Endodermal cell (in vitro differentiated cells): Measurements from ENCODE around the gene PDF. TPM values are rescaled to one million over a fixed set of nuclear protein-coding genes. Genes with fewer than 3 reads are reported as not detected.

ENCODE experiments used
- DNase-seq: peaks from one replicate; pipeline ENCODE4 v3.0.0-alpha.2; 2017
- H3K27ac ChIP-seq: 2 replicates; pipeline ENCODE4 v1.5.1; 2013; ENCODE audit warnings: mild to moderate bottlenecking, low read depth, low read length, moderate library complexity
- H3K27me3 ChIP-seq: 2 replicates; pipeline ENCODE4 v1.6.1; 2013; ENCODE audit warnings: mild to moderate bottlenecking, low read length, moderate library complexity; ENCODE audit not compliant: insufficient read depth, control insufficient read depth, poor library complexity, severe bottlenecking
- H3K36me3 ChIP-seq: 2 replicates; pipeline ENCODE4 v1.7.0; 2013; ENCODE audit warnings: mild to moderate bottlenecking, low read length, moderate library complexity; ENCODE audit not compliant: control insufficient read depth, insufficient read depth
- H3K4me1 ChIP-seq: one replicate; pipeline ENCODE4 v1.7.0; 2013; ENCODE audit warnings: low read length; ENCODE audit not compliant: control insufficient read depth, insufficient read depth
- H3K4me3 ChIP-seq: 2 replicates; pipeline ENCODE4 v1.5.1; 2013; ENCODE audit warnings: mild to moderate bottlenecking, low read length, moderate library complexity
- H3K9ac ChIP-seq: 2 replicates; pipeline ENCODE4 v1.6.1; 2013; ENCODE audit warnings: mild to moderate bottlenecking, low read length, moderate library complexity; ENCODE audit not compliant: poor library complexity, severe bottlenecking; ENCODE audit errors: extremely low read depth
- H3K9me3 ChIP-seq: 2 replicates; pipeline ENCODE4 v1.6.1; 2013; ENCODE audit warnings: mild to moderate bottlenecking, low read length, moderate library complexity; ENCODE audit not compliant: control insufficient read depth
- H3K27ac Mint-ChIP-seq: 2 replicates; pipeline ENCODE4 v1.8.0; 2020; ENCODE audit warnings: mixed read lengths
- H3K27me3 Mint-ChIP-seq: 2 replicates; pipeline ENCODE4 v1.8.0; 2021; ENCODE audit warnings: mild to moderate bottlenecking, mixed read lengths; ENCODE audit not compliant: insufficient read depth
- H3K36me3 Mint-ChIP-seq: 2 replicates; pipeline ENCODE4 v1.8.0; 2020; ENCODE audit warnings: low read depth, mixed read lengths
- H3K4me1 Mint-ChIP-seq: 2 replicates; pipeline ENCODE4 v1.8.0; 2020; ENCODE audit warnings: mixed read lengths
- H3K4me3 Mint-ChIP-seq: 2 replicates; pipeline ENCODE4 v1.8.0; 2020; ENCODE audit warnings: mild to moderate bottlenecking, moderate library complexity, mixed read lengths
- H3K9me3 Mint-ChIP-seq: 2 replicates; pipeline ENCODE4 v1.8.0; 2020; ENCODE audit warnings: mild to moderate bottlenecking, mixed read lengths
- WGBS, 2 experiments: methylation state at CpG; one replicate each; pipeline versions ENCODE4 v1.1.5 to v1.1.7; 2013; ENCODE audit warnings: missing lambda C conversion rate in 2 of 2, mixed read lengths in 1 of 2; ENCODE audit not compliant: insufficient coverage in 1 of 2, insufficient read length in 1 of 2; 5-methylcytosine and 5-hydroxymethylcytosine counted together
- total RNA-seq, 2 donors: library from RNA; stranded (reverse); fragmentation: NEBNext Ultra II Directional in 1 of 2; extraction: Animal tissue kit (Norgen Biotek cat#: 25700) in 1 of 2; gene quantifications; 2 replicates in 1 of 2; 3 replicates in 1 of 2; pipeline ENCODE4 v1.2.1, GENCODE V29; 2021
- TF ChIP-seq, protein P1 (sequence below): fragments of 200-600 bp; sonication (generic); conservative IDR thresholded peaks from 2 replicates; pipeline ENCODE4 v1.5.0; 2021; ENCODE audit warnings: antibody characterized with exemption, mild to moderate bottlenecking

PDF gene
- total RNA-seq, 2 donors from 2014 or later = 12.2 to 19.8 TPM

GRCh38 chr16:69311533-69312387 is 18.6 kb downstream of the PDF start:
- H3K4me3 ChIP-seq = peak overlapping the region; percentile 87
- H3K9me3 ChIP-seq = no peaks in the 10 kb centered on the region
- peaks cover 5% of the 10 kb centered on the region for H3K4me1 Mint-ChIP-seq
- DNase-seq = peak; percentile 89
- H3K27ac Mint-ChIP-seq = peak overlapping the region; percentile 90
- H3K27ac ChIP-seq = peak overlapping the region; percentile 16
- no peaks in the 10 kb centered on the region for H3K9me3 Mint-ChIP-seq
- H3K9ac ChIP-seq = peak overlapping the region; percentile 48
- no peaks in the 10 kb centered on the region for H3K4me1 ChIP-seq
- H3K36me3 ChIP-seq = peaks cover 26% of the 10 kb centered on the region
- H3K27me3 Mint-ChIP-seq = no peaks in the 10 kb centered on the region
- TF ChIP-seq, protein P1, sequence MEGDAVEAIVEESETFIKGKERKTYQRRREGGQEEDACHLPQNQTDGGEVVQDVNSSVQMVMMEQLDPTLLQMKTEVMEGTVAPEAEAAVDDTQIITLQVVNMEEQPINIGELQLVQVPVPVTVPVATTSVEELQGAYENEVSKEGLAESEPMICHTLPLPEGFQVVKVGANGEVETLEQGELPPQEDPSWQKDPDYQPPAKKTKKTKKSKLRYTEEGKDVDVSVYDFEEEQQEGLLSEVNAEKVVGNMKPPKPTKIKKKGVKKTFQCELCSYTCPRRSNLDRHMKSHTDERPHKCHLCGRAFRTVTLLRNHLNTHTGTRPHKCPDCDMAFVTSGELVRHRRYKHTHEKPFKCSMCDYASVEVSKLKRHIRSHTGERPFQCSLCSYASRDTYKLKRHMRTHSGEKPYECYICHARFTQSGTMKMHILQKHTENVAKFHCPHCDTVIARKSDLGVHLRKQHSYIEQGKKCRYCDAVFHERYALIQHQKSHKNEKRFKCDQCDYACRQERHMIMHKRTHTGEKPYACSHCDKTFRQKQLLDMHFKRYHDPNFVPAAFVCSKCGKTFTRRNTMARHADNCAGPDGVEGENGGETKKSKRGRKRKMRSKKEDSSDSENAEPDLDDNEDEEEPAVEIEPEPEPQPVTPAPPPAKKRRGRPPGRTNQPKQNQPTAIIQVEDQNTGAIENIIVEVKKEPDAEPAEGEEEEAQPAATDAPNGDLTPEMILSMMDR = no peak
- no peaks in the 10 kb centered on the region for H3K27me3 ChIP-seq
- H3K4me3 Mint-ChIP-seq = peak overlapping the region; percentile 95
- 3 to 5% methylated on average over 33 to 59 of the region's 59 CpGs for WGBS, 2 experiments
- H3K36me3 Mint-ChIP-seq = peaks cover 17% of the 10 kb centered on the region

GRCh38 chr16:69310653-69311532 is 19.5 kb downstream of the PDF start, which contains the start of gene VPS4A:
Gene VPS4A (plus strand): TSS chr16:69311350. CDS start chr16:69311512, 162 bp downstream.
- peaks cover 17% of the 10 kb centered on the region for H3K36me3 ChIP-seq
- Mint-ChIP-seq H3K27ac (peak within 1 kb of the TSS; percentile 96), H3K4me1 (peaks cover 5% of the 10 kb centered on the region), H3K36me3 (peaks cover 10% of the 10 kb centered on the region), H3K4me3 (peak within 1 kb of the TSS; percentile 95), H3K27me3 (no peaks in the 10 kb centered on the region), H3K9me3 (no peaks in the 10 kb centered on the region)
- no peaks in the 10 kb centered on the region for H3K9me3 ChIP-seq
- H3K4me3 ChIP-seq = peak within 1 kb of the TSS; percentile 87
- H3K4me1 ChIP-seq = no peaks in the 10 kb centered on the region
- H3K27me3 ChIP-seq = no peaks in the 10 kb centered on the region
- peak; percentile 99 for DNase-seq
- H3K27ac ChIP-seq = peak within 1 kb of the TSS; percentile 16
- peak within 1 kb of the TSS; percentile 48 for H3K9ac ChIP-seq
- WGBS, 2 experiments = 12 to 18% methylated on average over 33 to 64 of the region's 70 CpGs
- TF ChIP-seq, protein P1 = peak; percentile 89

- TF ChIP-seq, protein P1 = peak; percentile 17
- H3K4me1 ChIP-seq = no peaks in the 10 kb centered on the region
- no peak overlapping the region for H3K4me3 ChIP-seq
- no peak for DNase-seq
- H3K27me3 ChIP-seq = no peaks in the 10 kb centered on the region
- H3K27ac ChIP-seq = no peak overlapping the region
- Mint-ChIP-seq H3K9me3 (no peaks in the 10 kb centered on the region), H3K4me3 (no peak overlapping the region), H3K27me3 (no peaks in the 10 kb centered on the region), H3K4me1 (peaks cover 5% of the 10 kb centered on the region), H3K27ac (no peak overlapping the region), H3K36me3 (peaks cover 3% of the 10 kb centered on the region)
- peaks cover 4% of the 10 kb centered on the region for H3K36me3 ChIP-seq
- no peak overlapping the region for H3K9ac ChIP-seq
- no peaks in the 10 kb centered on the region for H3K9me3 ChIP-seq
- WGBS, 2 experiments = 91 to 93% methylated on average over 10 to 12 of the region's 12 CpGs
These were observed 21.1 kb downstream of the PDF start for GRCh38 chr16:69309316-69309715.
